ENCODE data around the gene ADGRG3. TPM values are rescaled to one million over a fixed set of nuclear protein-coding genes. Genes with fewer than 3 reads are reported as not detected.

ADGRG3 gene
- total RNA-seq, 1 experiment from 2014 or later, result not detected

DNA sequence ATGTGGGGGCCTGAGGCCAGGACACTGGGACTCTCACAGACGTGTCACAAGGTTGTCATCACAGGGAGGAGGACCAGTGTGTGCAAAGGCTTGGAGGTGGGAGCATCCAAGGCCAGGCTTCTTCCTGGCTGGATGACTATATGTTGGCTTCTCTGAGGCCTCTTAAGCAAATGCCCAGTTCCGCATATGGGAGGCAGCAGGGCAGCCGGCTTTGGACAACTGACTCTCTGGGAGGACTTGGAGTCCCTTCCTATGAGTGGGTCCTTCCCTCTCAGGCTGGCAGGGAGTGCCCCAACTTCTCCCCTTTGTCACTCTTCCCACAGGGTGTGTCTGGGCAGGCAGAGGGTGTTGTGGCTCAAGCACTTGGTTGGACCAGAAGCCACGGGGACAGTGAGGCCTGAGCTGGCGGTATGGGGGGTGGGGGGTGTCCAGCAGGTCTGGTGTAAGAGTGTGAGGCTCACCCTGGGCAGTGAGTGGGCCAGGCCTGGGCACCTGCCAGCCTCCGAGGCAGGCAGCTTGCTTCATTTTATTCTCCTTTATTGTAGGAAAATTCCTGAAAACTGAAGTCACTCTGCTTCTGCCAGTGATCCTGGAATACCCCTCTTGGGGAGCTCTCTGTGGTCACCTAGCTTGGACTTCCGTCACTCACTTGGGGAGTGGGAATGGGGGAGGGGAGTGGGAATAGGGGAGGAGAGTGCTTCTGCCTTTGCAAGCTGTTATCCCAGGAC lies 24.8 kb upstream of the ADGRG3 start:
- in situ Hi-C loops (cut with HindIII; ENCODE audit: low pct_unique_long_range_greater_than_20kb, low sequenced_read_pairs), result no loop called here
- DNase-seq (ENCODE audit: low read depth), result peak; percentile 39

- in situ Hi-C loops (cut with HindIII; ENCODE audit: low pct_unique_long_range_greater_than_20kb, low sequenced_read_pairs), result no loop called here
- no peak for DNase-seq (ENCODE audit: low read depth)
Measured at GRCh38 chr16:57643910-57644309, 24.2 kb upstream of the ADGRG3 start.

- no peak for DNase-seq (ENCODE audit: low read depth)
- in situ Hi-C loops (cut with HindIII; ENCODE audit: low pct_unique_long_range_greater_than_20kb, low sequenced_read_pairs), result no loop called here
Measured at GRCh38 chr16:57644383-57645014, 23.6 kb upstream of the ADGRG3 start.

DNA sequence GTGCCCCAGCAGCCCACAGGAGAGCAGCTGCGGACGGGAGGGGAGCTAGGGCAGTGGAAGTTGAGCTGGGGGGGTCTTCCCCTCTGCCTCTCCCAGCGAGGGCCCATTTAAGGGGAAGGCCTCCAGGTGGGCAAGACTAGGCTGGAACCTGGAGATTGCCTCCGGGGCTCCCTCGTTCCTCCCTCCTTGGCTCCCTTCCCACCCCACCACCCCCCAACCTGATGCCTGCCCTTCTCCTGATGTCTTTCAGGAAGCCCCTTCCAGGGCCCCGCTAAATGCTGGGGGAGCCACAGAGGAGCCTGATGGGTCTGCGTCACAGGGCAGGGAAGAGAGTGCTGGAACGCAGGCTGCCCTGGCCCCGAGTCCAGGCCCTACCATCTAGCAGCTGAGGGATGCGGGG lies 22.9 kb upstream of the ADGRG3 start:
- no peak for DNase-seq (ENCODE audit: low read depth)
- in situ Hi-C loops (cut with HindIII; ENCODE audit: low pct_unique_long_range_greater_than_20kb, low sequenced_read_pairs), result no loop called here

- DNase-seq (ENCODE audit: low read depth), result no peak
- in situ Hi-C loops (cut with HindIII; ENCODE audit: low pct_unique_long_range_greater_than_20kb, low sequenced_read_pairs), result no loop called here
Measured at GRCh38 chr16:57645691-57646387, 22.3 kb upstream of the ADGRG3 start.

- DNase-seq (ENCODE audit: low read depth), result no peak
- in situ Hi-C loops (cut with HindIII; ENCODE audit: low pct_unique_long_range_greater_than_20kb, low sequenced_read_pairs), result no loop called here
Measured at GRCh38 chr16:57646388-57647039, 21.6 kb upstream of the ADGRG3 start.

DNA sequence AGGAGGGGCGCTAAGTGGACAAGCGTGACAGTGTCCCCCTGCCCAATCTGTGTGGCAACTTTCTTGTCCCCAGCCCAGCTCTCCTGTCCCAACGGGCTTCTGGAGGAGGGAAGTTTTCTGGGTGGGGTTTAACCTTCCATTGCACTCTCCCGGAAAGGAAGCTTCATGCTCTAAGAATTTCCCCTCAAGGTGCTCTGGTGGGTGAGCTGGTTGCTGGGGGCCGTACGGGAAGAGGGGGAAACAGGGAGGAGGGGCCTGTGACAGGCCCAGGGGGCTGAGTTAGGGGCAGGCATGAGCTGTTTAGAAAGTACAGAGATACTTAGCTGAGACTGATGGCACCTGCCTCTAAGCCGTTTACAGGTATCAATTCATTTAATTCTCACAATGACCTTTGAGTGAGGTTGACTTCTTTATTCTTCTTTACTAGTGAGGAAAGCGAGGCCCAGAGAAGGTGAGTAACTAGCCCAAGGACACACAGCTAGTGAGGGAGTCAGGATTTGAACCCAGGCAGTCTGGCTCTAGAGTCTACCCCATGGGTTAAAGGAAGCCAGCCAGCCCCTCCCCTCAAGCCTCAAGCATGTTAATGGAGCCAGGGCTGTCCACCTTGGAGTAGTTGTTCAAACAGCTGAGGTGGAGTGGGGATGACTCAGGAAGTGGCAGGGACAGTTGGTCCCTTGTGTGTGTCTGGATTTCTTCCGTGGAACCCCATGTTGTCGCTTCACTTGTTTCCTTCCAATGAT lies 20.8 kb upstream of the ADGRG3 start:
- no peak for DNase-seq (ENCODE audit: low read depth)
- in situ Hi-C loops (cut with HindIII; ENCODE audit: low pct_unique_long_range_greater_than_20kb, low sequenced_read_pairs), result no loop called here

- DNase-seq (ENCODE audit: low read depth), result no peak
- in situ Hi-C loops (cut with HindIII; ENCODE audit: low pct_unique_long_range_greater_than_20kb, low sequenced_read_pairs), result no loop called here
Measured at GRCh38 chr16:57648125-57648524, 20.0 kb upstream of the ADGRG3 start.

GRCh38 chr16:57648581-57649442 lies 19.3 kb upstream of the ADGRG3 start:
- in situ Hi-C loops (cut with HindIII; ENCODE audit: low pct_unique_long_range_greater_than_20kb, low sequenced_read_pairs), result no loop called here
- DNase-seq (ENCODE audit: low read depth), result peak; percentile 75

- in situ Hi-C loops (cut with HindIII; ENCODE audit: low pct_unique_long_range_greater_than_20kb, low sequenced_read_pairs), result no loop called here
- no peak for DNase-seq (ENCODE audit: low read depth)
Measured at GRCh38 chr16:57649443-57649751, 18.7 kb upstream of the ADGRG3 start.

DNA sequence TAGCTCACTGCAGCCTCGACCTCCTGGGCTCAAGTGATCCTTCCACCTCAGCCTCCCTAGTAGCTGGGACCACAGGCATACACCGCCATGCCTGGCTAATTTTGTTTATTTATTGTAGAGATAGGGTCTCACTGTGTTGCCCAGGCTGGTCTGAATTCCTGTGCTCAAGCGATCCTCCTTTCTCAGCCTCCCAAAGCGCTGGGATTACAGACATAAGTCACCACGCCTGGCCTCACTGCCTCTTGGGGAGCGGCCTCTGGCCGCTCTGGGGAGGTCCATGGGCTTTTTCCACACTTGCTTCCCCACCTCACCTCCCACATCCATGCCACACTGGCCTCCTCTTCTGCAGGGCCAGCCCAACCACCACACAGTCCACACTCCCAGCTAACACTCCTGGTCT lies 18.3 kb upstream of the ADGRG3 start:
- in situ Hi-C loops (cut with HindIII; ENCODE audit: low pct_unique_long_range_greater_than_20kb, low sequenced_read_pairs), result no loop called here
- no peak for DNase-seq (ENCODE audit: low read depth)

- DNase-seq (ENCODE audit: low read depth), result no peak
Measured at GRCh38 chr16:57651344-57652333, 16.5 kb upstream of the ADGRG3 start.

DNA sequence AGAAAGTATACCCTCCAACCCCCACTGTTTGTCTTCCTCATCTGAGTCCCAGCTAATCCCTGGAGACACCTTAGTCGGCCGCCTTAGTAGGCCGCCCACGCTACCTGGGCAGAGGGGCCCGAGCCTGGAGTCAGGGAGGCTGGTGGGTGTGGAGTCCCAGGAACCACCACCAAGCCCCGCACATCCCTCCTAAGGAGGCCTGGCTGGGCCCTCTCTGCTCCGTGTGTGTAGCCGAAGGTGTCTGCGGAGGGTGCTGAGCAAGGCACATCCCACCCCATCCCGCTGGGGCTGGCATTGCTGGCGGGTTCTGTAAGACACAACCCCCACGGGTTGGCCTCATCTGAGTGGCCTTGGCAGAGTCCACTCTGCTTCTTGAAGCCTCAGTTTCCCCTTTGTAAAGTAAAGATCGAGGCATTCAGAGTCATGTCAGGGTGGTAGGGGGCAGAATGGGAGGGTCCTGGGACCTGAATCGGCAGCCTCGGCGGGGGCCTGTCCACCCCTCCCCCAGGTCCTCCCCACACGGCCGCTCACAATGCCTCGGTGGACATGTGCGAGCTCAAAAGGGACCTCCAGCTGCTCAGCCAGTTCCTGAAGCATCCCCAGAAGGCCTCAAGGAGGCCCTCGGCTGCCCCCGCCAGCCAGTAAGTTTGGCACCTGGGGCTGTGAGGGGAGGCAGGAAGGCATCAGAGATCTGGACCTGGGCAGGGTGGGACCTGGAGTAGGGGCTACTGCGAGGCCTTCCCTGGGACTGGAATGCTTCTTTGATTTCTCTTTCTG lies 15.2 kb upstream of the ADGRG3 start:
- DNase-seq (ENCODE audit: low read depth), result no peak
- in situ Hi-C loops (cut with HindIII; ENCODE audit: low pct_unique_long_range_greater_than_20kb, low sequenced_read_pairs), result no loop called here

More at GRCh38 chr16:57651344-57652333, 16.5 kb upstream of the ADGRG3 start:
- in situ Hi-C loops (cut with HindIII; ENCODE audit: low pct_unique_long_range_greater_than_20kb, low sequenced_read_pairs), result no loop called here

- in situ Hi-C loops (cut with HindIII; ENCODE audit: low pct_unique_long_range_greater_than_20kb, low sequenced_read_pairs), result no loop called here
- no peak for DNase-seq (ENCODE audit: low read depth)
Measured at GRCh38 chr16:57653936-57654335, 14.2 kb upstream of the ADGRG3 start.

DNA sequence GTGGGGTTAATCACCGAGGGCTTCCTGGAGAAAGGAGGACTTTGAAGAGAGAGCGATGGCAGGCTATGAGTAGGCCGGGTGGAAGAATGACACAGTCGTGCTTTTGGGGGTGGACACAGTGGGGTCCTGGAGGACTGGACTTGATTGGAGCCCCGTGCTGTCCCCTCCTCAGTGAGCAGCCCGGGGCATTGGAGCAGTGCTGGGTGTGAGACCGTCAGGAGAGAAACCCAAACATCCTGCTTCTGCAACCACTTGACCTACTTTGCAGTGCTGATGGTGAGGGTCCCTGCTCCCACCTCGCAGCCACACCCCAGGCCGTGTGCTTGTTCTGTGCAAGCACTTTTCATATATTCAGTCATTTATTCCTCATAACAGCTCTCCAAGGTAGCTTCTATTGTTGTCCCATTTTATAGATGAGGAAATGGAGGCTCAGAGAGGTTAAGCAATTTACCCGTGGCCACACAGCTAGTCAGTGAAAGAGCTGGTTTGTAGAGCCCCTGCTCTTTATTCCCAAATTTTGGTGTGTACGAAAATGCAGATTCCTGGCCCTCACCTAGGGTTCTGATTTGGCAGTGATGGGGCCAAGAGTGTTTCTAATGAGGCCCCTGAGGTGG lies 11.7 kb upstream of the ADGRG3 start:
- in situ Hi-C loops (cut with HindIII; ENCODE audit: low pct_unique_long_range_greater_than_20kb, low sequenced_read_pairs), result no loop called here
- no peak for DNase-seq (ENCODE audit: low read depth)

Measured in Caki2 (cell line).